GM21367 (cell line): ENCODE measurements around the gene FARP1.

Experiments used
- ATAC-seq: cut with Tn5 transposase; IDR thresholded peaks from one replicate; pipeline ENCODE4 v1.9.1; 2021; ENCODE audit not compliant: unreplicated experiment

The FARP1 gene

GRCh38 chr13:98452851-98453843 is 310.3 kb downstream of the FARP1 start:
- no peak for ATAC-seq

DNA sequence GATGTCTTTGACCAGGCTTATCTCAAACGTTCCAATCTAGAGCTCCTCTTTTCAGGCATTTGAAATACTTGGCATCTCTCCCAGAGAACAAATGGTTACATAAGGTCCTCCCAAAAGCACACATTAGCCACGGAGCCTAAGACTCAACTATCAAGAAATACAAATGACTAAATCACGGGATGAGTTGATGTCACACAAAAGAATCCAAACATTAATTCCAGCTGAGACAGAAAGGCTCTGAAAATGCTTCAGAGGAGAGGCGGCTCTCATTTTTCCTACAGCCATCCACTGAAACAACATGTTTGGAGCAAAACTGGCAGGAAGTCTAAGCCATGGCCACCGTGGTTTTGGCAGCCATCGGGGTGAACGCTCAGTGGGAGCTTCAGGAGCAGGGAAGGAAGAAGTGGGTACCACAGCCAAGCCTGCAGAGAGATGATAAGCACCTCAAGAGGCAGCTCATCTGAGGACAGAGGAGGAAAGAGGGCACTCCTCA is 311.5 kb downstream of the FARP1 start:
- no peak for ATAC-seq

GRCh38 chr13:98456413-98456845 is 313.5 kb downstream of the FARP1 start:
- ATAC-seq = no peak

DNA sequence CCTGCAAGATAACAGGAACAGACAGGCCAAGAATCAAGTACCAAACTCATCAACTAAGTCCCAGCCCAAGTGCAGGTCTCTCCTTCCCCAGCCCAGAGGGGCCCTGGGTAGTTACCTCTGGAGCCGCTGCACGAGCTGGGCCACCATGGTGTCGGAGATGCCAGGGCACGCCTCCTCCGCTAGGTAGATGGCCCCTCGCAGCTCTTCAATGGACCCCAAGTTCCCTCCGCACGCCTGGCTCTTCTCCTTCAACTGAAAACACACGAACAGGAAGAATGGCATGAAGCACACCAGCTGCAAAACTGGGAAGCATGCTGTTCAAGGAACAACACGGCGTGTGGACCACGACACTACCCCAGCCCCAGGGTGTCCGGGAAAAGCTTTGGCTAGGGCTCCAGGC is 314.2 kb downstream of the FARP1 start:
- no peak for ATAC-seq

DNA sequence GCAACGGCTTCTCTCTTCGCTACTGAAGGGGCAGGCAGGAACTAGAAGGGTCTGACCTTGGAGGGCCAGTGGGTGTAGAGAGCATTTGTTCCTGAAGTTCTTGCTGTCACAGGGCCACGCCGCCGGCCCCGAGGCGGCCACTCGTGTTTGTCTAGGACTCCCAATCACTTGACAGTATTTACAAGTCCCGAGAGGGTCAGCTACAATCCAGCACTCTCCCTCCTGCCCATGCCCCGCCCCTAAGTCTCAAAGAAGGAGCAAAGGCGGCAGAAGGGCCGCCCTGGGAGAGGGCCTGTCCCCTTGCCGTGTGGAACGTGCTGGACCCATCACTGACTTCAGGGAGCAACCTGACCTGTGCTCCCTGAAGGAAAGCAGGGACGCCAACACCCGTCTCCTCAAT is 315.5 kb downstream of the FARP1 start:
- no peak for ATAC-seq

- ATAC-seq = no peak
Measured at GRCh38 chr13:98459171-98459681, 316.3 kb downstream of the FARP1 start.

- no peak for ATAC-seq
Measured at GRCh38 chr13:98459721-98460370, 317.0 kb downstream of the FARP1 start.

- no peak for ATAC-seq
Measured at GRCh38 chr13:98460516-98460915, 317.6 kb downstream of the FARP1 start.

- ATAC-seq = no peak
Measured at GRCh38 chr13:98461486-98462240, 318.8 kb downstream of the FARP1 start.

DNA sequence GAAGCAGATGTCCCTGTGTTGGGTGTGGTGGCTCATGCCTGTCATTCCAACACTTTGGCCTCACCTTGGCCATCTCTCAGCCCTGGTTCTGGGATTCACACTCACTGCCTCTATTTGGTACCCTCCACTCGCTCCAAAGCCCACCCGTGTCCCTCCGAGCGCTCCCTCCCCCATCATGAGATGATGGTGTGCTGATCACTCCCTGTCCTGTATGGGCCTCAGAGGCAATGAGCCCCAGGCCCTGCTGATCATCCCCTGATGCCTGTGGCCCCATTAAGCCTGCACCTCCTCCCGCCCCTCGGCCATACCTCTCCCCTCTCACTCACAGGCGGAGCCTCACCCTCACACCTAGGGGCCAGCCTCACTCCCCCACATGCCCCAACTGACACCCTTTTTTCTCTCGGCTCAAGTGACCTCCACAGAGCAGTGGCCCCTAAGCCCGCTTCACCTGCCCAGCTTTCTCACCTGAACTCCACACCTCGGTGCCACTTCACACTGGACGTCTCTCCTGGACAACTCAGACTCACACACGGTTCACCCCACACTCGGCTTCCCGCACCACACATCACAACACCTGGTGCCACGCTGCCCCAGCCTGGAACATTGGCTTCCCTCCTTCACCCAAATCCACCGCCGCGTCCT is 319.5 kb downstream of the FARP1 start:
- ATAC-seq = no peak

DNA sequence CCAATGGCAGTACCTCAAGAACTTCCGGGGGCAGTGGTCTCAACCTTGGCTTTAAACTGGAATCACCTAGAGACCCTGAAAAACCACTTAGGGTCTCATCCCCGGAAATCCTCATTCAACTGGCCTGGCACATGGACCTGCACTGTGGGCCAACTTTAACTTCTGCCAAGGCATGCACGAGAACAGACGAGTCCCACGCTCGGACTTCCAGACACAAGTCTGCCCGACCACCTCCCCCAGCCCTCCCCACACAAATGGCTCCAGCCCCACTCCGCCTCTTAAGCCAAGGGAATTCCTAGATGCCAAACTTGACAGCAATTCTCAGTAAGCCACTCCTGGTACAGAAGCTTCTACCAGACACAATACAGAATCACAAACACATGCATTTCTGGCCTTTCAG is 320.1 kb downstream of the FARP1 start:
- no peak for ATAC-seq

DNA sequence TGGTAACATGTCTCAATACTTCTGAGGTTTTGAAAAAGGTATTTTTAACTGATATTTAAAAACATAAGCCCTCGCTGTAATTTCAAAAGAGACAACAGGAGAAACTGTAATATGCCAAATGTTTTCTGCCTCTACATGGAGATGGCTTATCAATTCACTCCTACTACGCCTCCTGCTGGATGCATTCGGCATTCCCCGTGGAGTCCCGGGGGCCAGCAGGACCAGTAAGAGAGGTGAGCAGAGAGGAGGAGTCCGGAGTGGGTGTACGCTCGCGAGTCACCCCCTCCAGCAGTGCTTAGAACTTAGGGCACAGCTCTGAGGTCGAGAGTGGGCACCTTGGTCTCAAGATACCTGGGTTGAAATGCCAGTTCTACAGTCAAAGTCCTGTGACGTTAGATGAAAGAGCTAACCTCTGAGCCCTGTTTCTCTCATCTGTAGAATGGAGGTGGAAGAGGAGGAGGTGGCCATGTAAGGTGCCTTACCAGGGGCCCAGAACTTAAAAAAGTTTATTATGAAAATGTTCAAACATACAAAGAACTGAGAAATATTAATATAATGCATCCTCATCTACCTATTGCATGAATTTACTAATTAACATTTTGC is 323.8 kb downstream of the FARP1 start:
- ATAC-seq = no peak

DNA sequence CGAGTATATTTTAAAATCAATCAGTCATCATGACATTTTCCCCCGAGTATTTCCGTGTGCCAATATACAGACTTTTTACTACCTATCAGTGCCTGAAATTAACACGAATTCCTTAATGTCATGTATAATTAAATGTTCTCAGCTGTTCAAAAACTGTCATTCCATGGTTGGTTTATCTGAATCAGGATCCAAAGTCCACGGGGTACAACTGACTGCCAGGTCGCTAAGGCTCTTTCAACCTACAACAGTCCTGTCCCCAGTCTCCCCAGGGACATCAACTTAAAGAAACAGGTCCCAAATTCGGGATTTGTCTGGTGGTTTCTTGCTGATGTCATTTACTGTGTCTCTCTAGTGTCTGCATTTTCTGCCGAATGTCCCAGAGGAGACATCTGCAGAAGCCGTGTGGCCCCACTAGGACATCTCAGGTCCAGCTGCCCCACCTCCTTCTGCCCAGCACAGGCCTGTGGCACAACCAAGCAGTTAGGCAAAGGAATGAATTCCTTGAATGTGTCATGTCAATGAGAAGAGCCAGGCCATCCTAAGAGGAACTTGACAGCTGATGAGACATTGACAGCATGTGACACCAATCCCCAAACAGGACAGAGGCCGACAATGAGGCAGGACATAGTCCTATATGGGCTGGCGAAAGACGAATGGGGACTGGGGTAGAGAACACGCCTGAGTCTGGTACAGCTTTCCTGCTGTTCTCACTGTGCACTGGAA is 324.5 kb downstream of the FARP1 start:
- ATAC-seq = no peak

- no peak for ATAC-seq
Measured at GRCh38 chr13:98468361-98468760, 325.5 kb downstream of the FARP1 start.

DNA sequence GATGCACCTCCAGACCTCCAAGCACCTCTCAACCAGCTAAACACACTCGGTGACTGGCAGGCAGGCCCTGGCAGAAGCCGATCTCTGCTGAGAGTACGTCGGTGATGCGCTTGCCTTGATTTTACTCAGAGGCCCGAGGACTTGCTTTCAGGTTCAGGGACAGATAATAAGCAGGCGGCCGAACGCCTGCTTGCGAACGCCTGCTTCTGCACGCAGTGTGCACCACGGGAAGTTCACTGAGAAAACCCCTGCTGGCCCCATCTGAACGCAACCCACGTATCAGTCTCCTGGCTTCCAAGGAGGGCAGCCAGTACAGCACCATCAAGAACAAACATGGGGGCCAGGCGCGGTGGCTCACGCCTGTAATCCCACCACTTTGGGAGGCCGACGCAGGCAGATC is 326.0 kb downstream of the FARP1 start:
- ATAC-seq = no peak

- ATAC-seq = no peak
Measured at GRCh38 chr13:98470920-98471319, 328.0 kb downstream of the FARP1 start.

- no peak for ATAC-seq
Measured at GRCh38 chr13:98471934-98472333, 329.0 kb downstream of the FARP1 start.

- ATAC-seq = no peak
Measured at GRCh38 chr13:98473135-98473787, 330.4 kb downstream of the FARP1 start.

DNA sequence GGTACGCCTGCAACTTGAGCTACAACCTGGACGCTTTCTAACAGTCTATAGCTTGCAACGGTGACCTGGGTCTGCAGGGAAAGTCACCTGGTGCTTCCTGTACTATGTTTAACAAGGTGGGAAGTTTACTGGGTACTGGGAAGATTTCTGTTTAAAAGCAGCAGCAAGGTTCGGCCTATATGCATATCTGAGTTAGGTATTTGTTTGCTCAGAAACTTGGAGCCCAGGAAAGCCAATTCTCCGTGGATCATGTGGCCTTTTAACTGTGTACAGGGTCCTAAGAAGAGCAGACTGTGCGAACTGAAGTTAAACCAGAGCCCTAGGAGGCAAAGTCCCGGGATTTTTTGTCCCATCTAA is 330.9 kb downstream of the FARP1 start:
- ATAC-seq = no peak
